Erythroblast (primary cell): ENCODE measurements around the gene ATCAY.

Source experiments
- GATA1 ChIP-seq: IDR thresholded peaks from 2 replicates; pipeline ENCODE4 v1.6.1; 2011; ENCODE audit warnings: low read depth, mild to moderate bottlenecking, control low read depth, low read length, moderate library complexity
- POLR2A ChIP-seq: IDR thresholded peaks from 2 replicates; pipeline ENCODE4 v1.6.1; 2011; ENCODE audit warnings: mild to moderate bottlenecking, low read length

DNA sequence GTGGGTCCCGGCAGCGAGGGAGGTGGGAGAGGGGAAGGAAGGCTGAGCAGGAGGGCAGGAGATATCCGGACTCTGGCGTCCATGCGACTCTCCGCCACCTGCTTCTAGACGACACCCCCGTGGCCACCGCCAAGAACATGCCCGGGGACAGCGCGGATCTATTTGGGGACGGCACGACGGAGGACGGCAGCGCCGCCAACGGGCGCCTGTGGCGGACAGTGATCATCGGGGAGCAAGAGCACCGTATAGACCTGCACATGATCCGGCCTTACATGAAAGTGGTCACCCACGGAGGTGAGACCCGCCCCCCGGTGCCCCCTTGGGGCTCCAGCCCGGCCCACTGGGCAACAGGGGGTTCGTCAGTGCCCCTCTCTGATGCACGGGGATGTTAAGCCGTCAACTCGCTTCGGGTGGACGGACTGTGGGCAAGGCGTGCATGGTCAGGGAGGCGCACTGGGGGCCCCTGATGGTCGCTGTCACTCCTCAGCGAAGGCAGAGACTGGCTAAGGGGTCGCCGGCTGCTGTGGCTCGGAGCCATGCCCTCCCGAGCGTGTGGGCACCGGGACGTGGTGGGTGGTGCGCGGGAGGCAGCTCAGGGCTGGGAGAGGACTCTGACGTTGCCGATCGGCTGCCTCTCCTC lies 27.3 kb downstream of the ATCAY start:
- no peak for TF ChIP-seq POLR2A
- no peak for TF ChIP-seq GATA1
